H9 (cell line): ENCODE results near the gene ABLIM3. TPM values are rescaled to one million over a fixed set of nuclear protein-coding genes. Genes with fewer than 3 reads are reported as not detected.

Experiments
- DNase-seq: peaks from one replicate; pipeline ENCODE4 v3.0.0-alpha.2; 2017
- H2AFZ ChIP-seq: one replicate; pipeline ENCODE4 v1.6.1; 2013; ENCODE audit warnings: mild to moderate bottlenecking, low read length, control low read depth, moderate library complexity
- H2AK5ac ChIP-seq: 2 replicates; pipeline ENCODE4 v1.6.1; 2013; ENCODE audit warnings: low read length, control low read depth, mixed read lengths; ENCODE audit not compliant: insufficient read length
- H2BK120ac ChIP-seq: one replicate; pipeline ENCODE4 v1.6.1; 2013; ENCODE audit warnings: low read depth, mild to moderate bottlenecking, low read length, control low read depth, inconsistent platforms; ENCODE audit not compliant: poor library complexity, severe bottlenecking
- H2BK12ac ChIP-seq: 2 replicates; pipeline ENCODE4 v1.6.1; 2013; ENCODE audit warnings: low read length, control low read depth, mixed read lengths, low read depth; ENCODE audit not compliant: insufficient read length
- H2BK15ac ChIP-seq: 2 replicates; pipeline ENCODE4 v1.6.1; 2013; ENCODE audit warnings: low read depth, low read length, control low read depth
- H2BK20ac ChIP-seq: one replicate; pipeline ENCODE4 v1.6.1; 2013; ENCODE audit warnings: low read depth, mild to moderate bottlenecking, low read length, control low read depth, inconsistent platforms; ENCODE audit not compliant: poor library complexity, severe bottlenecking
- H2BK5ac ChIP-seq: 2 replicates; pipeline ENCODE4 v1.6.1; 2013; ENCODE audit warnings: low read length, control low read depth, mixed read lengths; ENCODE audit not compliant: insufficient read length
- H3K14ac ChIP-seq: 2 replicates; pipeline ENCODE4 v1.6.1; 2013; ENCODE audit warnings: low read length, control low read depth; ENCODE audit not compliant: insufficient read depth
- H3K18ac ChIP-seq: 2 replicates; pipeline ENCODE4 v1.6.1; 2013; ENCODE audit warnings: low read depth, mild to moderate bottlenecking, mixed read lengths, low read length, control low read depth; ENCODE audit not compliant: insufficient read length
- H3K23ac ChIP-seq: 2 replicates; pipeline ENCODE4 v1.6.1; 2013; ENCODE audit warnings: low read length, control low read depth, mixed read lengths, low read depth; ENCODE audit not compliant: insufficient read length
- H3K23me2 ChIP-seq: 2 replicates; pipeline ENCODE4 v1.6.1; 2013; ENCODE audit warnings: low read depth, mild to moderate bottlenecking, mixed read lengths, low read length, control low read depth; ENCODE audit not compliant: insufficient read length, poor library complexity, severe bottlenecking
- H3K27ac ChIP-seq: 2 replicates; pipeline ENCODE4 v1.5.1; 2013; ENCODE audit warnings: low read length, control low read depth, mixed read lengths, low read depth; ENCODE audit not compliant: insufficient read length
- H3K27me3 ChIP-seq: 2 replicates; pipeline ENCODE4 v1.6.1; 2013; ENCODE audit warnings: low read length, control low read depth, inconsistent platforms; ENCODE audit not compliant: insufficient read depth
- H3K4ac ChIP-seq: 2 replicates; pipeline ENCODE4 v1.6.1; 2013; ENCODE audit warnings: low read depth, mild to moderate bottlenecking, control low read depth, inconsistent platforms, low read length, moderate library complexity
- H3K4me1 ChIP-seq: 2 replicates; pipeline ENCODE4 v1.6.1; 2013; ENCODE audit warnings: low read length, control low read depth, inconsistent platforms; ENCODE audit not compliant: insufficient read depth
- H3K4me2 ChIP-seq: 2 replicates; pipeline ENCODE4 v1.6.1; 2013; ENCODE audit warnings: low read length, control low read depth, mixed read lengths; ENCODE audit not compliant: insufficient read length, insufficient read depth
- H3K56ac ChIP-seq: 2 replicates; pipeline ENCODE4 v1.6.1; 2013; ENCODE audit warnings: low read depth, mild to moderate bottlenecking, mixed read lengths, low read length, control low read depth; ENCODE audit not compliant: insufficient read length
- H3K79me1 ChIP-seq: 2 replicates; pipeline ENCODE4 v1.6.1; 2013; ENCODE audit warnings: low read depth, mild to moderate bottlenecking, moderate library complexity, low read length, control low read depth, inconsistent platforms; ENCODE audit not compliant: insufficient read depth, poor library complexity, severe bottlenecking
- H3K79me2 ChIP-seq: 2 replicates; pipeline ENCODE4 v1.6.1; 2013; ENCODE audit warnings: low read length, control low read depth, inconsistent platforms; ENCODE audit not compliant: insufficient read depth
- H3K9ac ChIP-seq: 2 replicates; pipeline ENCODE4 v1.6.1; 2013; ENCODE audit warnings: low read length, control low read depth, mixed read lengths; ENCODE audit not compliant: insufficient read length; ENCODE audit errors: extremely low read depth
- H3K9me3 ChIP-seq: one replicate; pipeline ENCODE4 v1.6.1; 2013; ENCODE audit warnings: low read depth, low read length, inconsistent platforms; ENCODE audit not compliant: control insufficient read depth
- H3T11ph ChIP-seq: one replicate; pipeline ENCODE4 v1.6.1; 2013; ENCODE audit warnings: mild to moderate bottlenecking, low read length, control low read depth, inconsistent platforms
- H4K20me1 ChIP-seq: one replicate; pipeline ENCODE4 v1.6.1; 2013; ENCODE audit not compliant: control insufficient read depth, insufficient read length, insufficient read depth
- H4K5ac ChIP-seq: 2 replicates; pipeline ENCODE4 v1.6.1; 2013; ENCODE audit warnings: low read depth, mild to moderate bottlenecking, mixed read lengths, low read length, control low read depth; ENCODE audit not compliant: insufficient read length
- H4K8ac ChIP-seq: replicated peaks from 2 replicates; pipeline ENCODE4 v1.6.1; 2013; ENCODE audit warnings: low read length, control low read depth, mixed read lengths, low read depth; ENCODE audit not compliant: insufficient read length
- H4K91ac ChIP-seq: 2 replicates; pipeline ENCODE4 v1.6.1; 2013; ENCODE audit warnings: low read depth, mild to moderate bottlenecking, moderate library complexity, mixed read lengths, low read length, control low read depth; ENCODE audit not compliant: insufficient read length
- H3K27ac Mint-ChIP-seq, 3 experiments: 2 replicates in 2 of 3; 3 replicates in 1 of 3; pipeline ENCODE4 v1.8.0; 2020 to 2021; ENCODE audit warnings: mixed read lengths in 3 of 3, mild to moderate bottlenecking in 1 of 3, moderate library complexity in 1 of 3
- H3K27me3 Mint-ChIP-seq: 2 replicates; pipeline ENCODE4 v1.8.0; 2021; ENCODE audit warnings: low read depth, mild to moderate bottlenecking, moderate library complexity, mixed read lengths
- H3K36me3 Mint-ChIP-seq, 3 experiments: 2 replicates in 2 of 3; 3 replicates in 1 of 3; pipeline ENCODE4 v1.8.0; 2020 to 2021; ENCODE audit warnings: low read depth in 3 of 3, mixed read lengths in 3 of 3; ENCODE audit not compliant: insufficient read depth in 1 of 3
- H3K4me1 Mint-ChIP-seq, 2 experiments: 2 replicates each; pipeline ENCODE4 v1.8.0; 2020; ENCODE audit warnings: mixed read lengths in 2 of 2
- H3K4me3 Mint-ChIP-seq, 2 experiments: 2 replicates in 1 of 2; 3 replicates in 1 of 2; pipeline ENCODE4 v1.8.0; 2020 to 2021; ENCODE audit warnings: mild to moderate bottlenecking in 2 of 2, mixed read lengths in 2 of 2, moderate library complexity in 1 of 2
- H3K9me3 Mint-ChIP-seq, 2 experiments: 2 replicates in 1 of 2; 3 replicates in 1 of 2; pipeline ENCODE4 v1.8.0; 2020; ENCODE audit warnings: mild to moderate bottlenecking in 2 of 2, mixed read lengths in 2 of 2, moderate library complexity in 1 of 2
- CTCF ChIP-seq: fragments of 200-600 bp; sonication (generic); conservative IDR thresholded peaks from 3 replicates; pipeline ENCODE4 v1.8.0; 2021; ENCODE audit warnings: antibody characterized with exemption, mild to moderate bottlenecking
- WGBS: extraction: QIAGEN DNeasy Blood & Tissue Kit; methylation state at CpG from one replicate; pipeline ENCODE4 v1.1.7; 2013; ENCODE audit warnings: missing lambda C conversion rate, low lambda C conversion rate, mixed read lengths; ENCODE audit not compliant: insufficient read length; ENCODE audit errors: extremely low coverage; 5-methylcytosine and 5-hydroxymethylcytosine counted together
- total RNA-seq: library from RNA; stranded (reverse); gene quantifications from 2 replicates; pipeline ENCODE4 v1.2.1, GENCODE V29; 2021

ABLIM3 gene
- total RNA-seq, 1 experiment from 2014 or later, result 0.20 TPM

DNA sequence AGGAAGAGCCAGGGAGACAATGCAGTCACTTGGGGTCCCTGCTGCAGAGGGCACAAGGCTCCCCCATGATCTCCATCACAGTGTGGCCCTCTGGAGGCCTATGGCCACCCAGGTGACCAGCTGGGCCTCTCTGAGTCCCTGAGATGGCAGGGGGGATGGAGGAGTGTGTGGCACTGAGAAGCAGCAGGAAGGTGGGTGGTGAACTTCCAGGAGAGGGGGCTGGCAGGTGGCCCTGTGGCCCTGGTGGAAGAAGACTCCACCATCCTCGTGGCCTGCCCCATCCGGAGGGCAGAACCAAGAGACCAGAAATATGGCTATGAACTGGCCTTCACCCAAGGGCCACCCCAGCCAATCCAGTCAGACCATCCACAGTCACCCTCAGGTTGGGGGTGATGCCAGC is 98.6 kb downstream of the ABLIM3 start:
- Histone ChIP-seq H3K27ac (no peak overlapping the region), H3T11ph (no peak overlapping the region), H3K18ac (no peak overlapping the region), H3K23me2 (no peaks in the 10 kb centered on the region), H3K9me3 (no peaks in the 10 kb centered on the region), H2AK5ac (no peak overlapping the region), H2BK5ac (no peak overlapping the region), H4K8ac (no peak overlapping the region), H2BK12ac (no peak overlapping the region), H3K9ac (no peak overlapping the region), H2BK120ac (no peak overlapping the region), H2BK15ac (no peak overlapping the region), H4K91ac (no peak overlapping the region), H2BK20ac (no peak overlapping the region), H3K56ac (no peak overlapping the region), H3K4me2 (no peak overlapping the region), H3K79me2 (no peaks in the 10 kb centered on the region), H4K5ac (no peak overlapping the region), H3K4ac (no peak overlapping the region), H3K27me3 (no peaks in the 10 kb centered on the region), H3K23ac (no peak overlapping the region), H2AFZ (no peak overlapping the region), H3K79me1 (no peaks in the 10 kb centered on the region), H3K14ac (no peak overlapping the region), H4K20me1 (no peaks in the 10 kb centered on the region), H3K4me1 (no peaks in the 10 kb centered on the region)
- DNase-seq, result no peak
- no CpG with 5 or more reads among the region's 2 CpGs for WGBS
- peaks cover 31% of the 10 kb centered on the region for H3K27me3 Mint-ChIP-seq
- H3K27ac Mint-ChIP-seq, result no peak overlapping the region
- TF ChIP-seq CTCF, result no peak
- H3K9me3 Mint-ChIP-seq, result no peaks in the 10 kb centered on the region
- H3K4me3 Mint-ChIP-seq, result no peak overlapping the region
- no peaks in the 10 kb centered on the region for H3K36me3 Mint-ChIP-seq
- no peaks in the 10 kb centered on the region; a peak in 1 of 4 replicates for H3K4me1 Mint-ChIP-seq
